Activated CD4-positive, alpha-beta T cell treated with anti-CD3 and anti-CD28 coated beads for 24 hours (primary cell): ENCODE results near the gene NEK7.
"Not testable (repeated sequence)": the region's sequence is repeated elsewhere in the genome, so short reads cannot be mapped to it uniquely, and the experiment has no call there.

Source experiments
- DNase-seq, 2 donors: peaks; one replicate each; pipeline ENCODE4 v3.0.0-alpha.2; 2020; ENCODE audit warnings: low read depth in 2 of 2

The NEK7 gene

DNA sequence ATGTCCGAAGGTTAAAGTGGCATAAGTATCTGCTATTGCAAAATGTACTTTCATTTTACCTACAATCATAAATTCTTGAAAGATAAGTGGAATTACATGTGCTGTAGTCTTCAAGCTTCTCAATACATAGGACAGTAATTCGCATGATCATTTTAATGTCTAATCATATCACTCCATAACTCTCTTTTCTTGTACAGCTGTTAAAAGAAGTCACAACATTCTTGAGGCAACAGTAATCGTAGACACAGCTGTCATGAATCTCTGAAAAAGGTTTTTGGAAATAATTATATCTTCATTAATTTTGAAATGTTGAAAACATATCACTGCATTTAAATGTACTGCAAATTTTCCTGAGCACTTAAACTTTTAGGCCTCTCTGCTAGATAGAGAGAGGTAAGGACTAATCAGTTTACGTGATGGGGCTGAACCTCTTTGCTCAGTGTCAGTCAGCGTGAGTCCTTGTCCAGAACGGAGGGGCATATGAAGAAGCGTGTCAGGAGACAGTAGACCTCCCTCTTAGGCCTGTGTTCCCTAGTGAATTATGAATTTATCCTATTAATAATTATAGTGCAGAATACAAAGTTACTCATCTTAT is 133.4 kb downstream of the NEK7 start:
- DNase-seq: no peak

DNA sequence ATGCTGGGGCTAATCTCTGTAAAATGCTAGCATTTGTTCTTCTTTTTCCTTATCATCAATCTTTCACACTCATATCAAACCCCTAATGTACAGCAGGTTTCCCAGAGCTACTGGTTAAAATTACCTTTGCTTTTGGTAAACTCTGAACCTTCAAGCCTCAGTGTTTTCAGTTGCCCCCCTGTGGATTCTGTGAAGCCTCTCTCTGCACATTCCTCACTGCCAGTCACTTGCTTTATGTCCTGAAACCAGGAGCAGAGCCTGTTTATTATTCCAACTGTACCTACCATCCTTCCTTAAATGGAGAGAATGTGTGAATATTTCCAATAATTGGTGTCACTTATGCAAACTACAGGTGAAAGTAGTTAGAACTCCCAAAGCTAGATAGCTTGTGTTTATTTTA is 134.2 kb downstream of the NEK7 start:
- no peak for DNase-seq

DNA sequence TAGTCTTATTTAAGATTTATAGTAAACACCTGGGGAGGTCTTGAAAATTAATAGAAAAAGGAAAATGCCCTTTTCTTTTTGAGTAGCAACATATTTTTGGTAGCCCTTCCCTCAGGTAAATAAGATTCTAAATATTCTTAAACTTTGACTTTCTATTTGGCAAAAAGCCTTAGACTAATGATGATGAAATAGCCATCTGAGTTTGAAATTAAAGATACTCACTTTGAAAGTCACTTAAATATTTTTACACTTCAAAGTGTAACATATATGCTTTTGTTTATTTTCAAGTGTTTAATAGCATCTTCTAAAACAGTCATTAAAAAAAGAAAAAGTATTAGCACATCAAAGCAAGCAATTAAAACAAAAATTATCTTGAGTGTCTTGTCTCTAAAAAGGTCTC is 135.1 kb downstream of the NEK7 start:
- DNase-seq: no peak

DNA sequence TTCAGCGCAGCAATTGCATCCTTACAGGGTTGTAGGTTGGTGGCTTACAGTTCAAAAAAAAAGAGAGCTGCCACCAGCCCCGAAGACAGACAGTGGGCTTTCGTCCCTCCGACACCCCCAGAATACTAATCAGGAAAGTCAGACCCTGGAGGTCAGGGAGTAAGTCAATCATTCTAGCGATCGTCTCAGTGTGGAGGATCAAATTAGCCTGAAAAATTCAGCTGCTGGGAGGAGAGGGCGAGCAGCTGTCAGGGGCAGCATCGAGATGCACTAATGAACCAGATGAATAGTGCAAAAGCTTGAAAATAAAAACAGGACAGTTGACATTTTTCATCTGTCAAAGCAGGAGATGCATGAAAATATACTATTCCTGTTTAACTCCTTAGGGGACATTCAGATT is 138.4 kb downstream of the NEK7 start:
- DNase-seq: no peak

DNA sequence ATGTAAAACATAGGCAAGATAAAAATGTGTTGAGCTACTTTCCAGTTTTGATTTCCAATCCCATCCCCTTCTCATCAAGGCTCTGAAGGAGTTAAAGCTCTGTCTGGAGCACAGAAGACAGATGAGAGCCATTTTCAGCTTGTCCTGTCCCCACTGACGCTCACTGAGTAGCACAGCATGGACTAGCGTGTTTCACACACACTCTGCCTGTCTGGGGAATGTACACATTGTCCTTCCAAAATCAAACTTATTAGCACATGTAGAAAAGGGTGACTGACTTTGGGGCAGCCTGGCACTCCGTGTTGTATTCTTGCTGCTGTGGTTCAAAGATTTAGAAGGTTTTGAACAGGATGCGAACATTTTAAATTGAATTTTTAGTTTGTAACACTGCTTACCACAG is 139.2 kb downstream of the NEK7 start:
- DNase-seq: no peak

DNA sequence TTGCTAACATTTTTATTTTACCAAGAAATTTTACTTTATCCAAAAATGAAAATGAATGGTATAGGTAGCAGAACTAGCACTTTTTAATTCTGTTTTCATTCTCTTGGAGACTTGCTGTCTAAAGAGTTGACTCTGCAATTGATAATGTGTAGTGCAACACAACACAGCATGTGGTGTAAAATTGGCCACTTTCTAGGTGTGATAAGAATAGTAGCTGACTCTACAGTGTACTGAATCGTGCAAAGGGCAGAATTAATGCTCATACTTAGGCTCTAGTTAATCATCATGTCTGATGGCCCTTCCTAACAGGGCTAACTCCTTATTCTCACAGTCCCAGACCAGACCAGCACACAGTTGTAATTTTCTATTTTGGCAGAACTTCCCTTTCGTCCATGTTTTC is 140.5 kb downstream of the NEK7 start:
- no peak for DNase-seq

DNA sequence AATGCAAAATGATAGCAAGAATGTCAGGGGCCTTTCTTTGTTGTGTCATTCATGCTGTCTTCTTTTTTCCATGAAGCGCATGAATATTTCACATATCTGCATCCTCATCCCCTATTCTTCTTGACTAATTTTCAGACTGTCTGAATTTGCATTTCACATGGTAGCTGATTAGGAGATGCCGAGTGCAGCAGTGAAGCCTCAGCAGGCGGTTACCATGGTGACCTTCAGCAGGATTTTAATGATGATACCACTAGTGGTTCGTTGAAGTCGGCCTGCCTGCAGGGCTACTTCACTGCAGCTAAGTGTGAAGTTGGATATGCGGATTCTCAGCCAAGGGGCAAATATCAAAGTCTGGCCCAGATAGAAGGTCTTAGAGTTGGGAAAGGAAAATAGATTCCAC is 141.8 kb downstream of the NEK7 start:
- no peak for DNase-seq

DNA sequence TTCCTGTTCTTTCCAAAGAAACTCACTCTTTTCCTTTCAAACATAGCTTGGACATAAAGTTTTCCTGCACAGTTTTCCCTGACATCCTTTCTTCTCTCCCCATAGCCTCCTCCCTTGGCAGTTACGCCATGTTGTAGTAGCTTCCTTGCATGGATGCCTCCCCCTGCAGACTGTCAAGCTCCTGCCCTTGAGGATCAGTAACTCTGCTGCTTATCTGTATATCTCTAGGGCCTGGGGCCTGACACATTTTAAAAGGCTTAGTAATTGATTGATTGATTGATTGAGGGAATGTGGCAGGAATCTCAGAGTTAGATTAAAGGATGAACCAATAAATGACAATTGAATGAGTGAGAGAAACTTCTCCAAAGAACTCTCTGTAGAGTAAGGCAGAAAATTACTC is 143.7 kb downstream of the NEK7 start:
- DNase-seq: no peak

DNA sequence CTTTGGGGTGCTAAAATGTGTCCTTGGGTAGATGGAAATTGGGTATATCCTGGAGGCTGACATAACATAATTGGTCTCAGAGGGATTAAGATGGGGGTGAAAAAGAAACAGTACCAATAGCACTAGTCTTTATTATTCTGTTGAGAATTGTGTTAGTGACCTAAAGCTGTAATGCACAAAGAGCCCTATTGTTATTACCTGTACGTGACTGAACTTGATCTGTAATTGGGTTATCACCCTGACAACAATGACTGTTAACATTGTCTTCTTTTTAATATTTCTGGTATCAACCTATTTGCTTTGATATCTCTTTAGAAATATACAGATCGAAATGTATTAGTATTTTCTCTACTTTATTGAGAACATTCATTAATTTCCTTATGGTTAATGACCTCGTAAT is 147.6 kb downstream of the NEK7 start:
- DNase-seq: no peak

DNA sequence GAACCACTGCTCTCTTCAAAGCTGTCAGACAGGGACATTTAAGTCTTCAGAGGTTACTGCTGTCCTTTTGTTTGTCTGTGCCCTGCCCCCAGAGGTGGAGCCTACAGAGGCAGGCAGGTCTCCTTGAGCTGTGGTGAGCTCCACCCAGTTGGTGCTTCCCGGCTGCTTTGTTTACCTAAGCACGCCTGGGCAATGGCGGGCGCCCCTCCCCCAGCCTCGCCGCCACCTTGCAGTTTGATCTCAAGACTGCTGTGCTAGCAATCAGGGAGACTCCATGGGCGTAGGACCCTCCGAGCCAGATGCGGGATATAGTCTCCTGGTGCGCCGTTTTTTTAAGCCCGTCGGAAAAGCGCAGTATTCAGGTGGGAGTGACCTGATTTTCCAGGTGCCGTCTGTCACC is 158.0 kb downstream of the NEK7 start:
- not testable (repeated sequence) for DNase-seq

DNA sequence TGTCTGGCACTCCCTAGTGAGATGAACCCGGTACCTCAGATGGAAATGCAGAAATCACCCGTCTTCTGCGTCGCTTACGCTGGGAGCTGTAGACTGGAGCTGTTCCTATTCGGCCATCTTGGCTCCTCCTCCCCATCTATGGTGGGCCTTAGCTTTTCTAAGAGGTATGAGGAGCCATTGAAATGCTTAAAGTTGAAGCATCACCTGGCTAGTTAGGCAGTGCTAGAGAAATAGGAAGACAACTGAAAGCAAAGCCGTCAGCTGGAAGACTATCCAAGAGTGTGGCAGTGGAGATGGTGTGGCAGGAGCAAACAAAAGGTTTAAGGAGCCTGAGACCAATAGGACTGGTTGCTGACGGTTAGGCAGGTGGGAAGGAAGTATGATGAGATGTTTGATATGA is 158.5 kb downstream of the NEK7 start:
- DNase-seq: not testable (repeated sequence)

DNA sequence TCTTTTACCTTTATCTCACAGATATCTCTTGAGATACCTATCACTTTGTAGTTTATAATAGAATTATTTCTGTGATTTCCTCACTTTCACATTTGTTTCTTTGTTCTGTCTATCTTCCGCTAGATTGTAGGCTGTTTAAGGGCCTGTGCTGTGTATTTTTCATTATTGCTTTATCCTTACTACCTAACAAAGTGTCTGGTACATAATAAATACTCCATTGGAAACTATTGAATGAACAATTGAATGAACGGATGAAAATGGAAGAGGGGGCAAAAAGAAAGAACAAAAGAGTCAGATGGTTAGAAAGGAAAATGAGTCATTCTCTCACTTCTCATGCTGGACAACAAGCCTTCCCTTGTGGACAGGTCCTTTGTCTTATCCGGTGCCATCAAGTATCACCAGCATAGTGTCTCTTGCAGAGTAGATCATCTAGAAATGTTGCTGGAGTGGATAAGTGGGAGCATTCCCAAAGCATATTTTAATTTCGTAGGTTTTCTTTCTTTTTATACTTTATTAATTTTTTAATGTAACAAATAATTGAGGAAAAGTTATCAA is 159.8 kb downstream of the NEK7 start:
- no peak for DNase-seq

DNA sequence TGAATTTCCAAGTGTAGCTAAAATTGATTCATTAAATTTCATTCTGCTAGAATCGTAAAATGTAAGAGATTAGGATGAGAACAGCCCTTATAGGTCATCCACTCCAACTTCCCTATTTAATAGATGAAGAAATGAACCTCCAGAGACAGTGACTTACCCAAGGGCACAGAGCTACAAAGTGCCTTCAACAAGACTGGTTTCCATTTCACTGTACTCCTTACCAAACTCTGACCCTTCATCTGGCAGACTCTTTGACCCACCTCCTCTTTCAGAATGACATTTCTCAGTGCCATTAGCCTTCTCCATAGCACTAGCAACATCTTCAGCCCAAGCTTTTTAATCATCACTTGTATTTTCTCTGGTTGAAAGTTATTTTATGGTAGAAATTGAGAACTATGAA is 161.3 kb downstream of the NEK7 start:
- no peak for DNase-seq

DNA sequence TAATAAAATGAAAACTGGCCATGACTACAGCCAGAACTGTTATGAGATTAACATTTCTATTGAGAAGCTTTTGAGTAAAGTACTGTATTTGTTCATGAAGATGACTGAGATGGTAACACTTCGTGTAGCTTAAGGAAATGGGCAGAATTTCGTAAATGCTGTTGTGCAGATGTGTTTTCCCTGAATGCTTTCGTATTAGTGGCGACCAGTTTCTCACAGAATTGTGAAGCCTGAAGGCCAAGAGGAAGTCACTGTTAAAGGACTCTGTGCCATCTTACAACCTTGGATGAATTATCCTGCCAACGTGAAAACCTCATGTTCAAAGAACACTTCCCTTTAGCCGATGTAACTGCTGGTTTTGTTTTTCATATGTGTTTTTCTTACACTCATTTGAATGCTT is 164.0 kb downstream of the NEK7 start:
- no peak for DNase-seq

DNA sequence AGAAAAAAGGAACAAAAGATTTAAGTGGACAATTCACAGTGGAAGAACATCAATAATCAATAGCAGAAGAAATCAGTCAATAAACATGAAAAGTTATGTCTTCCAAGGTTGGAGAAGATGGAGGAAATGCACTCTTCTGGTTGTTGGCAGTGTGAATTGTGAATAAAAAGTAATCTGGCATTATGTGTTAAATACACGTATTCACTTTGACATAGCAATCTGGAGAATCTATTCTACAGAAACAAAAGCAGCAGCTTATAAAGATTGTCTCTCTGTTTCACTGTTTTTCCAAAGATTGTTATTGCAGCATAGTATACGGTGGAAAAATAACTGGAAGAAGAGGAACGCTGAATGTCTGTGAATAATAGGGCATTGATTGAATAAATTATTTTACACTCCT is 169.4 kb downstream of the NEK7 start:
- no peak for DNase-seq

DNA sequence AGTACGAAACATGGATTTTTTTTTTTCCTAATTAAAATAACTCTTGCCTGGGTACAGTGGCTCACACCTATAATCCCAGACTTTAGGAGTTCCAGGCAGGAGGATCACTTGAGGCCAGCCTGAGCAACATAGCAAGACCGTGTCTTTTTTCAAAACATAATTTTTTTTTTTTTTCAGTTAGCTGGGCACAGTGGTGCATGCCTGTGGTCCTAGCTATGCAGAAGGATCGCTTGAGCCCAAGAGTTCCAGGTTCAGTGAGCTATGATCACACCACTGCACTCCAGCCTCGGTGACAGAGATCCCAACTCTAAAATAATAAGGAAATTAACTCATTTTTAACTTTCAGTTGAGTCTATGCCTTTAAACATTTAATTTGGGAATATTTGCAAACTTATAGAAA is 170.1 kb downstream of the NEK7 start:
- DNase-seq: no peak

DNA sequence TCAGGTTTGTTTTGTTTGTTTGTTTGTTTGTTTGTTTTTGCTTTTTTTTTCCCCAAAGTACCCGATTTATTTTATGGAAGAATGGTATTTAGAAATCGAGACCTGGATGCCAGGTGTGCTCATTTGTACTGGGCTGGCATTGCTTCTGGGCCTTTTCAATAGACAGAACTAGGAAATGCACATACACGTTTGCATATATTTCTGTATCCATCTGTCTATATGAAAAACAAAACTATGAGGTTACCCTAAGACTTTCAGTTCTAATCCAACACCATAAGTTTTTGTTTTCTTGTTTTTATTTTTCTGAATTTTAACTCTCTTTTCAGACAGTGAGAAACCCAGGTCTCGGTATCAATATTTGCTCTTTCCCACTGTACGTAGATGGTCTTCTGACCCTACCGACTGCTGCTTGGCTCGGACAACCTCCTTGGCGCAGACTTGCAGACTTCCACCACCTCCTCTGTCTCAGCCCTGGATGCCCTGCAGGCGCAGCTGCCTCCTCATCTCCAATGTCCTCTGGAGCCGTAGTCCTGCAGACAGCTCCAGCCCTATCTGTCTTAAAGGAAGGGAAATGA is 171.7 kb downstream of the NEK7 start:
- no peak for DNase-seq

DNA sequence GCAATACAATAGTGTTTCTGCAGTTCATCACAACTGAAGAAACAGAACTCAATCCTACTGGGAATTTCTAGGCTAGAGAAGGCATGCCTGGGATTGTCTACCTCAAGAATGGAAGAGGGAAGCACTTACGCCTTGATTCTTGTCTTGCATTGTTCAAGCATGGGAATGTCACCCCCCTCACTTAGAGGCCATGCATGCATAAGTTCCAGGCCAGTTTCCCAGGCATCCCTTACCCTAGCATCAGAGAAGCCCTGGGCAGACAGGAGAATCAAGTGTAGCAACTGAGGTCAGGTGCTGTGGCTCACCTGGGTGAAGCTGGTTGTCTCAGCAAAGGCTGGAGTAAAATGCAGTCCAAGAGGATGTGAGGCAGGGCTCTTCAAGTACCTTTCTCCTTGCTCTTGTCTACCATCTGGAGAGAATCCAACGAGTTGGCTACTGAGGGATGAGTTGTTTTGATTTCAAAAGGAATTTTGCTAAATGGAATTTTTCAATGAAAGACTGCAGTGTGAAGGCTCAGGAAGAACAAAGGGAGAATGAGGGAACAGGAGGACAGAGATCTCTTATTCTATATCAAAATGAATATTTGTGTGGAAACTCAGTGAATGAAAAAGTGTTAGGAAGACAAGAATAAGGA is 174.3 kb downstream of the NEK7 start:
- DNase-seq: no peak

DNA sequence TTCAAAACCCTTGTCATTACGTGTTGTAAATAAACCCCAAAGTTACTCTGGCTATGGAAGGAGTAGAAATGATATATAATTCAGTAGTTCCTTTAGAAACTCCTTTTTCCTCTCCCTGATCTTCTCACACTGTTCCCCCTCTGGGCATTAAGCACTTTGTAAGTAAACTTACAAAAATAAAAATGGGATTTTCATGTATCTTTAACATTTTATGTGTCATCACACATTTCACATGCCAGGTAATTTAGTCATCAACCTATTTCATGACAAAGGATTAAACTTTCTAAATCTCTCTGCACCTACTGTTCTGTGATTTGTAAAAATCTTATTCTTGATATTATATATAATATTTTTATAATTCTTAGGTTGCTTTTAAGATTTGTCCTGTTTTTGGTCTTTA is 176.9 kb downstream of the NEK7 start:
- DNase-seq: no peak

DNA sequence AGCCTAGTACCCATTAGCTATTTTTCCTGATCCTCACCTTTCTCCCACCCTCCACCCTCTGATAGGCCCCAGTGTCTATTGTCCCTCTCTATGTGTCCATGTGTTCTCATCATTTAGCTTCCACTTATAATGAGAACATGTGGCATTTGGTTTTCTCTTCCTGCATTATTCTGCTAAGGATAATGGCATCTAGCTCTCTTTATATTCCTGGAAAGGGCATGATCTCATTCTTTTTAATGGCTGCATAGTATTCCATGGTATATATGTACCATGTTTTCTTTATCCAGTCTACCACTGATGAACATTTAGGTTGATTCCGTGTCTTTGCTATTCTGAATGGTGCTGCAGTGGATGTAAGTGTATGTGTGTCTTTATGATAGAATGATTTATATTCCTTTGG is 178.9 kb downstream of the NEK7 start:
- no peak for DNase-seq

DNA sequence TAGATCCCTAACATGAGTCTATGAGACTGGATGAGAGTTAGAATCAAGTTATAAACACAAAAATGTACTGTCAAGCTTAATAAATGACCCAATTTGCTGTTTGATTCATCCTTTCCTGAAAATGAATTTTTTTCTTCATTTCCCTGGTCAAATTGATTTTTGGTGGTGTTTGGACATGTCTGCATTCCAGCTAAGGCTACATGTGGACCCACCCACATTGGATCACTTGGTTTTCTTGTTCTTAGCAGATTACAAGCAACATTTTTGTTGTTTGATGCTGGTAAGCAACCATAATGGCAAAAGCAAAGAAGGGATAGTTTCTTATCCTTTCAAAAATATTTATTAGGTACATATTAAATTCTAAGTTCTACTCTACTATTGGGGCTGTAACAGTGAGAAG is 181.1 kb downstream of the NEK7 start:
- no peak for DNase-seq

DNA sequence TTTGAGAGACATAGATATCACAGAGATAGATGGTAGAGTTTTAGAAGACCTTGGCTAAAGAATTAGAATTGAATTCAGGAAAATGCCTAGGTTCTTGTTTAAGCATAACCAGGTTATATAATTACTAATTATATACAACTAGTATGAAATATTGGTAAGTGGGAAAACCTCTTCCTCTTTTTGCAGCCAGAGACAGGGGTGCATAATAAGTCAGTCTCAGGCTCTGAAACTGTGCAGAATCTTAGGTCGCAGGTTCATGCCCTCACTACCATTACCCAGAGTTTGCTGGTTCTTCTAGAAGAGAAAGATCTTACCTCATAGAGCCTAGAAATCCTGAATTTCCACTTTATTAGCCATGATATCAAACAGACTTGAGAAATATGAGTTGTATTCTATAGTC is 183.3 kb downstream of the NEK7 start:
- no peak for DNase-seq

DNA sequence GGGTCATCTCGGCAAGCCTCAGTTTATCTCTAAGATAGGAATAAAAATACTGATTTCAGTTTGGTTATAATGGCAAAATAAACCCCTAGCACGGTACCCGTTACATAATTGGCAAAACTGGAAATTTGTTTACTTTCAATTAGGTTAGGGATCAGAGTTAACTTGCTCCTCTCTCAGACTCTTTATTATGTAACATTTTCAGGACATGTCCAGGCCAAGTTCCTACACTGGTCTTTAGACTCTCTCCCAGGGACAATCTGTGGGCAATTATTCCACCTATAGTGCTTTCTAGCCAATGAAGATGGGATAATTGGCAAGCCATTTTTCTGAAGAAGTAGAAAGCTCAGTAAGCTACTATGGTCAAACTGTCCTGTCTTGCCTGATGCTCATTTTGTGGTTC is 189.4 kb downstream of the NEK7 start:
- no peak for DNase-seq

DNA sequence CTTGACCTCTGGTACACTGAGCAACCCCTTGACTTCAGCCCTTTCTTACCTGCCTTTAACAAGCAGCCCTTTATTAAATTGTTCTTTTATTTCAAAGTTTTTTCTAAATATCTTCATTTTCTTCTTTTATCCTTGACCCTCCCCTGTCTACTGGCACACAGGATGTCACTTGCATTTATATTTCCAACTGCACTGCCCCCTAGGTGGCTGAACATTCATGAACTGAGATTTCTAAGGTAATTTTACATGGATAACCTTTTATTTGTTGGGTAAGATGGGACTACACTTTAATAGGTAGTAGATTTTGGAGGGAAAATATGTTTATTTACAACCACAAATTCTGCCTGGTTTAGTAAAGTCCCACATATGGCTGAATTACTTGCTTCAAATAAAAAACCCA is 193.7 kb downstream of the NEK7 start:
- DNase-seq: no peak
